H1 (cell line): Measurements from ENCODE around the gene ADRB2. TPM values are rescaled to one million over a fixed set of nuclear protein-coding genes. Genes with fewer than 3 reads are reported as not detected.

ENCODE experiments used
- CTCF ChIA-PET: fragments of 300-600 bp; sonication (Branson Sonifier 250); formaldehyde crosslinking; loops from one replicate; lab custom pipeline; 2021; ENCODE audit not compliant: partially characterized antibody; lab: Charles Lee
- POLR2A ChIA-PET: fragments of 300-600 bp; sonication (Branson Sonifier 250); formaldehyde crosslinking; loops from one replicate; lab custom pipeline; 2021; ENCODE audit warnings: inconsistent platforms; ENCODE audit not compliant: partially characterized antibody; lab: Charles Lee
- DNase-seq, 2 experiments: peaks; one replicate each; pipeline versions ENCODE4 v3.0.0 to v3.0.0-alpha.2; 2010 to 2022; ENCODE audit warnings: low spot score in 2 of 2, low read depth in 1 of 2, mixed read lengths in 1 of 2
- FAIRE-seq: peaks from 2 replicates; lab custom pipeline; 2011; peaks lifted over from hg19 to GRCh38; lab: Jason Lieb, UNC
- H2AFZ ChIP-seq: 2 replicates; pipeline ENCODE4 v1.8.1; 2012; ENCODE audit warnings: low read length, inconsistent platforms
- H2AK5ac ChIP-seq: 2 replicates; pipeline ENCODE4 v1.6.1; 2013; ENCODE audit warnings: low read depth, low read length
- H2BK120ac ChIP-seq: replicated peaks from 2 replicates; pipeline ENCODE3; 2013; ENCODE audit warnings: low read depth, low read length, inconsistent platforms
- H2BK12ac ChIP-seq: 2 replicates; pipeline ENCODE4 v1.6.1; 2013; ENCODE audit warnings: low read depth, low read length
- H2BK15ac ChIP-seq: 2 replicates; pipeline ENCODE4 v1.6.1; 2013; ENCODE audit warnings: low read length
- H2BK20ac ChIP-seq: 2 replicates; pipeline ENCODE4 v1.6.1; 2013; ENCODE audit warnings: low read length
- H2BK5ac ChIP-seq: 2 replicates; pipeline ENCODE4 v1.6.1; 2013; ENCODE audit warnings: low read depth, low read length
- H3K14ac ChIP-seq: 2 replicates; pipeline ENCODE4 v1.6.1; 2013; ENCODE audit warnings: inconsistent platforms; ENCODE audit not compliant: insufficient read length
- H3K18ac ChIP-seq: 2 replicates; pipeline ENCODE4 v1.6.1; 2013; ENCODE audit warnings: low read length; ENCODE audit errors: extremely low read depth
- H3K23ac ChIP-seq: 2 replicates; pipeline ENCODE4 v1.6.1; 2013; ENCODE audit warnings: inconsistent platforms; ENCODE audit not compliant: insufficient read length
- H3K23me2 ChIP-seq: 2 replicates; pipeline ENCODE4 v1.6.1; 2013; ENCODE audit warnings: low read depth, low read length
- H3K27ac ChIP-seq: 2 replicates; pipeline ENCODE4 v1.6.1; 2011; ENCODE audit warnings: low read depth, low read length, inconsistent platforms
- H3K27me3 ChIP-seq, 4 experiments: replicated peaks in 1 of 4; 1 replicate in 1 of 4; 2 replicates in 3 of 4; pipeline versions ENCODE4 v1.6.1 to v1.8.1; 2011 to 2013; ENCODE audit warnings: low read length in 3 of 4, mild to moderate bottlenecking in 3 of 4, inconsistent platforms in 2 of 4, mixed read lengths in 2 of 4, moderate library complexity in 1 of 4; ENCODE audit not compliant: control insufficient read depth in 3 of 4, insufficient read depth in 3 of 4; ENCODE audit errors: extremely low read depth in 1 of 4
- H3K36me3 ChIP-seq, 4 experiments: 2 replicates each; pipeline versions ENCODE4 v1.6.1 to v1.8.1; 2011 to 2013; ENCODE audit warnings: mild to moderate bottlenecking in 4 of 4, low read length in 3 of 4, moderate library complexity in 2 of 4, control low read depth in 1 of 4, inconsistent platforms in 1 of 4; ENCODE audit not compliant: insufficient read depth in 4 of 4, control insufficient read depth in 2 of 4
- H3K4ac ChIP-seq: replicated peaks from 2 replicates; pipeline ENCODE3; 2013; ENCODE audit warnings: low read length, low read depth, mixed read lengths, inconsistent platforms; ENCODE audit not compliant: insufficient read length
- H3K4me1 ChIP-seq, 4 experiments: replicated peaks in 1 of 4; 1 replicate in 1 of 4; 2 replicates in 3 of 4; pipeline versions ENCODE4 v1.6.1 to v1.8.1; 2011 to 2013; ENCODE audit warnings: low read length in 3 of 4, inconsistent platforms in 2 of 4, mixed read lengths in 1 of 4; ENCODE audit not compliant: insufficient read depth in 4 of 4, control insufficient read depth in 3 of 4
- H3K4me2 ChIP-seq, 2 experiments: 2 replicates each; pipeline versions ENCODE4 v1.6.1 to v1.8.1; 2011 to 2013; ENCODE audit warnings: low read depth in 2 of 2, low read length in 2 of 2, control low read depth in 1 of 2, inconsistent platforms in 1 of 2, mild to moderate bottlenecking in 1 of 2; ENCODE audit not compliant: insufficient read depth in 1 of 2
- H3K4me3 ChIP-seq, 4 experiments: fragments of 200-600, 300-600 bp in 1 of 4; sonication (generic), shearing (Covaris generic), sonication (Bioruptor Twin) in 1 of 4; 2 replicates each; pipeline versions ENCODE4 v1.5.1 to v1.8.1; 2011 to 2016; ENCODE audit warnings: low read length in 4 of 4, low read depth in 3 of 4, control low read depth in 2 of 4, inconsistent platforms in 2 of 4, mild to moderate bottlenecking in 2 of 4, mixed read lengths in 1 of 4, moderate library complexity in 1 of 4; ENCODE audit not compliant: insufficient read depth in 2 of 4; ENCODE audit errors: extremely low read depth in 1 of 4
- H3K56ac ChIP-seq: replicated peaks from 2 replicates; pipeline ENCODE3; 2013; ENCODE audit warnings: low read depth, mild to moderate bottlenecking, mixed read lengths, low read length, inconsistent platforms; ENCODE audit not compliant: insufficient read length
- H3K79me1 ChIP-seq: 2 replicates; pipeline ENCODE4 v1.6.1; 2013; ENCODE audit warnings: low read depth, low read length, control low read depth
- H3K79me2 ChIP-seq, 2 experiments: 2 replicates each; pipeline versions ENCODE4 v1.6.1 to v1.8.1; 2012 to 2013; ENCODE audit warnings: low read length in 2 of 2, mild to moderate bottlenecking in 2 of 2, inconsistent platforms in 1 of 2; ENCODE audit not compliant: insufficient read depth in 2 of 2, control insufficient read depth in 1 of 2
- H3K9ac ChIP-seq, 4 experiments: replicated peaks in 1 of 4; 1 replicate in 1 of 4; 2 replicates in 3 of 4; pipeline versions ENCODE4 v1.6.1 to v1.8.1; 2011 to 2013; ENCODE audit warnings: low read depth in 3 of 4, low read length in 3 of 4, control low read depth in 2 of 4, mild to moderate bottlenecking in 2 of 4, moderate library complexity in 2 of 4, inconsistent platforms in 1 of 4; ENCODE audit errors: extremely low read depth in 1 of 4
- H3K9me3 ChIP-seq, 2 experiments: 2 replicates each; pipeline versions ENCODE4 v1.6.1 to v1.8.1; 2012 to 2013; ENCODE audit warnings: mild to moderate bottlenecking in 2 of 2, moderate library complexity in 2 of 2, control low read depth in 1 of 2, inconsistent platforms in 1 of 2, low read depth in 1 of 2, low read length in 1 of 2, mixed read lengths in 1 of 2; ENCODE audit not compliant: insufficient read depth in 2 of 2
- H4K20me1 ChIP-seq, 2 experiments: replicated peaks in 1 of 2; 2 replicates each; pipeline versions ENCODE3 to v1.8.1; 2011 to 2013; ENCODE audit warnings: inconsistent platforms in 2 of 2, low read length in 2 of 2, mild to moderate bottlenecking in 1 of 2; ENCODE audit not compliant: insufficient read depth in 2 of 2, control insufficient read depth in 1 of 2
- H4K5ac ChIP-seq: 2 replicates; pipeline ENCODE4 v1.6.1; 2013; ENCODE audit warnings: low read length, low read depth, mixed read lengths, inconsistent platforms; ENCODE audit not compliant: insufficient read length
- H4K8ac ChIP-seq: 2 replicates; pipeline ENCODE4 v1.8.0; 2013; ENCODE audit warnings: mild to moderate bottlenecking, moderate library complexity, low read length, inconsistent platforms; ENCODE audit not compliant: insufficient read depth; ENCODE audit errors: extremely low read depth
- H4K91ac ChIP-seq: replicated peaks from 2 replicates; pipeline ENCODE3; 2013; ENCODE audit warnings: low read length, mixed read lengths, inconsistent platforms; ENCODE audit not compliant: insufficient read length
- CBX5 ChIP-seq: fragments of 300-800, 300-1000 bp; sonication (generic); IDR thresholded peaks from 2 replicates; pipeline ENCODE4 v1.7.1; 2016; ENCODE audit warnings: antibody characterized with exemption, low read length, low read depth
- CREB1 ChIP-seq: IDR thresholded peaks from 2 replicates; pipeline ENCODE4 v1.6.1; 2012; ENCODE audit warnings: inconsistent platforms
- HDAC2 ChIP-seq, 2 experiments: fragments of 300-600 bp in 1 of 2; sonication (generic) in 1 of 2; IDR thresholded peaks; 2 replicates each; pipeline ENCODE4 v1.6.1; 2011 to 2012; ENCODE audit warnings: low read depth in 2 of 2, low read length in 2 of 2, mild to moderate bottlenecking in 2 of 2, moderate library complexity in 2 of 2, borderline replicate concordance in 1 of 2, inconsistent platforms in 1 of 2
- HDAC6 ChIP-seq: IDR thresholded peaks from one replicate; pipeline ENCODE4 v1.7.1; 2012; ENCODE audit warnings: low read depth, mild to moderate bottlenecking, inconsistent platforms, low read length, moderate library complexity
- NRF1 ChIP-seq: IDR thresholded peaks from 2 replicates; pipeline ENCODE4 v1.6.1; 2011; ENCODE audit warnings: mild to moderate bottlenecking, low read depth, low read length, improper control_type of control experiment
- RNF2 ChIP-seq: fragments of 200-900, 300-1000 bp; sonication (generic); IDR thresholded peaks from 2 replicates; pipeline ENCODE4 v1.7.1; 2016; ENCODE audit warnings: borderline replicate concordance, low read depth, mild to moderate bottlenecking, antibody characterized with exemption, low read length; ENCODE audit not compliant: poor library complexity, severe bottlenecking; ENCODE audit errors: missing control alignments
- SIN3A ChIP-seq, 2 experiments: IDR thresholded peaks in 1 of 2; conservative IDR thresholded peaks in 1 of 2; 2 replicates each; pipeline ENCODE4 v1.6.1; 2011 to 2012; ENCODE audit warnings: low read length in 2 of 2, improper control_type of control experiment in 1 of 2, low read depth in 1 of 2, mild to moderate bottlenecking in 1 of 2
- SIX5 ChIP-seq: IDR thresholded peaks from 2 replicates; pipeline ENCODE4 v1.6.1; 2011; ENCODE audit warnings: mild to moderate bottlenecking, low read depth, low read length
- TAF1 ChIP-seq: IDR thresholded peaks from 2 replicates; pipeline ENCODE4 v1.6.1; 2011; ENCODE audit warnings: mild to moderate bottlenecking, low read depth, low read length
- TAF7 ChIP-seq: optimal IDR thresholded peaks from 2 replicates; pipeline ENCODE3; 2011; ENCODE audit warnings: low read depth, mild to moderate bottlenecking, inconsistent platforms, low read length, moderate library complexity, borderline replicate concordance
- polyA plus RNA-seq, 7 experiments: library from polyadenylated mRNA; depleted of rRNA in 3 of 7; stranded (reverse) in 5 of 7; unstranded in 2 of 7; fragments of >200 nt in 5 of 7; fragments of 200-250 nt in 2 of 7; gene quantifications; 1 replicate in 5 of 7; 2 replicates in 1 of 7; 4 replicates in 1 of 7; pipeline versions ENCODE4 v1.2.1 to v1.2.3, GENCODE V29; 2011 to 2013; ENCODE audit warnings: missing spikeins in 2 of 7, mixed read lengths in 2 of 7
- total RNA-seq: library from RNA; stranded (reverse); fragmentation: NEBNext Ultra II Directional; extraction: Animal tissue kit (Norgen Biotek cat#: 25700); gene quantifications from 2 replicates; pipeline ENCODE4 v1.2.1, GENCODE V29; 2021
- TF ChIP-seq, protein P1 (sequence below): IDR thresholded peaks from 2 replicates; pipeline ENCODE4 v1.6.1; 2012; ENCODE audit warnings: inconsistent platforms
- TF ChIP-seq, protein P2 (sequence below): IDR thresholded peaks from 2 replicates; pipeline ENCODE4 v1.6.1; 2011; ENCODE audit warnings: low read depth, mild to moderate bottlenecking, low read length; ENCODE audit not compliant: insufficient read depth

Gene ADRB2
- total and polyA plus RNA-seq, 2 of the 8 experiments (the other 6 are each of a cell fraction or from before 2014, with no cell fraction given) = 0.65 to 0.77 TPM

DNA sequence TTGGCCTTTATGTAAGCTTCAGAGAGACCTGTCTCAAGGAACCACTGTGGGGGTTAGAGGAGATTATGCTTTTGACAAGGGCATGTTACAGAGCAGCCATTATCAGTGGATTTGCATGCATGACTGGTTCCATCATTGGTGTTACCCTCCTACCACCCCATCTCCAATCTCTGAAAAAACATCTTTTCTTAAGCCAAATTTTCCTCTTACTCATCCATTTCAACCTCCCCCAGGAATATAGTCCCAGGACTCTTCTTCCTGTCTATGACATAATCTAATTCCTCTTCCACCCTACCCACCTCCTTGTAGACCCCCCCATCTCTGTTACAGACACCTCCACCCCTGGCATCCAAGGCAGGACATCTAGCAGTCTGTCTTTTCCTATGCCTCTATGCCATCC is 33.1 kb upstream of the ADRB2 start:
- Histone ChIP-seq H2BK120ac (no peak overlapping the region), H3K23me2 (no peaks in the 10 kb centered on the region), H4K20me1 (no peaks in the 10 kb centered on the region), H3K9ac (no peak overlapping the region), H3K9me3 (no peaks in the 10 kb centered on the region), H2AK5ac (no peak overlapping the region), H2BK12ac (no peak overlapping the region), H3K4me1 (no peaks in the 10 kb centered on the region), H3K27ac (no peak overlapping the region), H3K4ac (no peak overlapping the region), H3K14ac (no peak overlapping the region), H3K56ac (no peak overlapping the region), H3K79me1 (no peaks in the 10 kb centered on the region), H3K23ac (no peak overlapping the region), H3K36me3 (no peaks in the 10 kb centered on the region), H2BK20ac (no peak overlapping the region), H3K4me3 (no peak overlapping the region), H4K8ac (no peak overlapping the region), H3K79me2 (no peaks in the 10 kb centered on the region), H2BK15ac (no peak overlapping the region), H3K4me2 (no peak overlapping the region), H3K27me3 (no peaks in the 10 kb centered on the region), H3K18ac (no peak overlapping the region), H4K91ac (no peak overlapping the region), H2AFZ (no peak overlapping the region), H2BK5ac (no peak overlapping the region), H4K5ac (no peak overlapping the region)
- POLR2A ChIA-PET = no interaction called here
- TF ChIP-seq CBX5 (no peak), TAF7 (no peak), RNF2 (no peak), HDAC2 (IDR thresholded peaks at IDR 0.05; ENCODE audit: borderline replicate concordance in 1 of 2, low read depth in 2 of 2, low read length in 2 of 2) (no peak), CREB1 (no peak), TAF1 (no peak), SIN3A (conservative IDR thresholded peaks at IDR 0.05 in 1 of 2, IDR thresholded peaks at IDR 0.05 in 1 of 2; ENCODE audit: low read depth in 1 of 2, low read length in 2 of 2) (no peak), HDAC6 (no peak), NRF1 (no peak), SIX5 (no peak)
- TF ChIP-seq, protein P1, sequence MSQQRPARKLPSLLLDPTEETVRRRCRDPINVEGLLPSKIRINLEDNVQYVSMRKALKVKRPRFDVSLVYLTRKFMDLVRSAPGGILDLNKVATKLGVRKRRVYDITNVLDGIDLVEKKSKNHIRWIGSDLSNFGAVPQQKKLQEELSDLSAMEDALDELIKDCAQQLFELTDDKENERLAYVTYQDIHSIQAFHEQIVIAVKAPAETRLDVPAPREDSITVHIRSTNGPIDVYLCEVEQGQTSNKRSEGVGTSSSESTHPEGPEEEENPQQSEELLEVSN = no peak
- TF ChIP-seq, protein P2, sequence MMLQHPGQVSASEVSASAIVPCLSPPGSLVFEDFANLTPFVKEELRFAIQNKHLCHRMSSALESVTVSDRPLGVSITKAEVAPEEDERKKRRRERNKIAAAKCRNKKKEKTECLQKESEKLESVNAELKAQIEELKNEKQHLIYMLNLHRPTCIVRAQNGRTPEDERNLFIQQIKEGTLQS = no peak
- no peak for DNase-seq
- CTCF ChIA-PET = interaction anchor here (0.7 to 1.9 kb wide), 7 partner anchors 13 to 348 kb away, joined by 3 to 10 read pairs (median 5); partner anchors contain the start of gene ABLIM3
- FAIRE-seq = no peak
